Measurements from ENCODE around the gene MUCL3.

- TF ChIP-seq CTCF (IDR thresholded peaks at IDR 0.05) (no peak), POLR2A (IDR thresholded peaks at IDR 0.05) (no peak)
Observed at GRCh38 chr6:30894935-30895334, 45.8 kb upstream of the MUCL3 start.
